ENCODE results near the gene FAM118B.

DNA sequence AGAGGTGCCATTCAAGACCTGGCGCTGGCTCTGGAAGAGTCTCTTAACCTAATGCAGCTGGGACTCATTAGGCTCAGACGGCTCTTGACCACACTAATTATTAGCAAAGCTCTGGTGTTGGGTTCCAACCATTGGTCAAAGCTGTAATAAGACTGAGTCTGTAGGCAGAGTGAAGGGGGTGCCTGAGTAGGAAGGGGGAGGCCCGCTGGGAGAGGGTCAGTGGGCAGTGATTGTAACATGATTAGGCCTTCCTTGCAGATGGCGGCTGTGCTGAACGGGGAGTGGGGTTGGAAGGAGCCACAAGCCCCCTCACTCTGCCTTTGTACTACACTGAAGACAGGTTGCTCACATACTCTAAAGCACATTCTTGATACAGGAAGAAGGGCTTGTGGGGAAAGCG is 51.9 kb downstream of the FAM118B start:
- TF ChIP-seq, protein P1, sequence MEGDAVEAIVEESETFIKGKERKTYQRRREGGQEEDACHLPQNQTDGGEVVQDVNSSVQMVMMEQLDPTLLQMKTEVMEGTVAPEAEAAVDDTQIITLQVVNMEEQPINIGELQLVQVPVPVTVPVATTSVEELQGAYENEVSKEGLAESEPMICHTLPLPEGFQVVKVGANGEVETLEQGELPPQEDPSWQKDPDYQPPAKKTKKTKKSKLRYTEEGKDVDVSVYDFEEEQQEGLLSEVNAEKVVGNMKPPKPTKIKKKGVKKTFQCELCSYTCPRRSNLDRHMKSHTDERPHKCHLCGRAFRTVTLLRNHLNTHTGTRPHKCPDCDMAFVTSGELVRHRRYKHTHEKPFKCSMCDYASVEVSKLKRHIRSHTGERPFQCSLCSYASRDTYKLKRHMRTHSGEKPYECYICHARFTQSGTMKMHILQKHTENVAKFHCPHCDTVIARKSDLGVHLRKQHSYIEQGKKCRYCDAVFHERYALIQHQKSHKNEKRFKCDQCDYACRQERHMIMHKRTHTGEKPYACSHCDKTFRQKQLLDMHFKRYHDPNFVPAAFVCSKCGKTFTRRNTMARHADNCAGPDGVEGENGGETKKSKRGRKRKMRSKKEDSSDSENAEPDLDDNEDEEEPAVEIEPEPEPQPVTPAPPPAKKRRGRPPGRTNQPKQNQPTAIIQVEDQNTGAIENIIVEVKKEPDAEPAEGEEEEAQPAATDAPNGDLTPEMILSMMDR (conservative IDR thresholded peaks at IDR 0.05) = no peak
- TF ChIP-seq EZH2 (IDR thresholded peaks at IDR 0.05; ENCODE audit: low read depth) = no peak

Data from PC-9 (cell line).